ENCODE results near the gene CCDC6.

GRCh38 chr10:59934701-59935100 is 28.3 kb upstream of the CCDC6 start:
- TF ChIP-seq CTCF (conservative IDR thresholded peaks at IDR 0.05; ENCODE audit: low read depth, low read length) (no peak), EZH2phosphoT487 (IDR thresholded peaks at IDR 0.05; ENCODE audit: borderline replicate concordance, low read length) (no peak)
